ENCODE data around the gene R3HDM2.

- TF ChIP-seq CTCF (IDR thresholded peaks at IDR 0.05 in 8 of 11, conservative IDR thresholded peaks at IDR 0.05 in 3 of 11) (no peak), POLR2AphosphoS5 (IDR thresholded peaks at IDR 0.05) (no peak)
Observed at GRCh38 chr12:57429473-57430111, 1.3 kb downstream of the R3HDM2 start.
